ENCODE results near the gene GLI3. TPM values are rescaled to one million over a fixed set of nuclear protein-coding genes. Genes with fewer than 3 reads are reported as not detected.

Gene GLI3
- total RNA-seq, 4 donors from 2014 or later: 23.1 to 41.3 (median 24.6) TPM

- no peaks in the 10 kb centered on the region for H3K36me3 ChIP-seq
- DNase-seq (ENCODE audit: low spot score in 2 of 2): no peak
- H3K9me3 ChIP-seq: no peaks in the 10 kb centered on the region
- WGBS: 82% methylated on average over 7 of the region's 7 CpGs
- TF ChIP-seq POLR2A (IDR thresholded peaks at IDR 0.05) (no peak), CTCF (IDR thresholded peaks at IDR 0.05) (no peak), EP300 (IDR thresholded peaks at IDR 0.05) (no peak), POLR2AphosphoS5 (IDR thresholded peaks at IDR 0.05) (no peak)
- H3K27ac ChIP-seq: no peak overlapping the region
- no peaks in the 10 kb centered on the region for H3K27me3 ChIP-seq
- H3K4me3 ChIP-seq: no peak overlapping the region
- peaks cover 45% of the 10 kb centered on the region for H3K4me1 ChIP-seq
Measured at GRCh38 chr7:42095791-42096190, 141.2 kb downstream of the GLI3 start.

GRCh38 chr7:42093349-42093905 lies 143.6 kb downstream of the GLI3 start:
- H3K4me1 ChIP-seq: peaks cover 30% of the 10 kb centered on the region
- TF ChIP-seq POLR2A (IDR thresholded peaks at IDR 0.05) (no peak), EP300 (IDR thresholded peaks at IDR 0.05) (no peak), CTCF (IDR thresholded peaks at IDR 0.05) (no peak), POLR2AphosphoS5 (IDR thresholded peaks at IDR 0.05) (no peak)

GRCh38 chr7:42091461-42092291 lies 145.3 kb downstream of the GLI3 start:
- 69% methylated on average over 19 of the region's 24 CpGs for WGBS
- TF ChIP-seq CTCF (IDR thresholded peaks at IDR 0.05): no peak
- TF ChIP-seq POLR2AphosphoS5 (IDR thresholded peaks at IDR 0.05): no peak
- Histone ChIP-seq H3K4me3 (no peak overlapping the region), H3K27me3 (no peaks in the 10 kb centered on the region), H3K36me3 (no peaks in the 10 kb centered on the region), H3K4me1 (peaks cover 14% of the 10 kb centered on the region), H3K27ac (no peak overlapping the region), H3K9me3 (no peaks in the 10 kb centered on the region)
- no peak for DNase-seq (ENCODE audit: low spot score in 2 of 2)

More at GRCh38 chr7:42093349-42093905, 143.6 kb downstream of the GLI3 start:
- WGBS: 87% methylated on average over 2 of the region's 2 CpGs
- no peaks in the 10 kb centered on the region for H3K36me3 ChIP-seq
- DNase-seq (ENCODE audit: low spot score in 2 of 2): no peak
- H3K27ac ChIP-seq: no peak overlapping the region
- H3K27me3 ChIP-seq: no peaks in the 10 kb centered on the region
- H3K4me3 ChIP-seq: no peak overlapping the region
- H3K9me3 ChIP-seq: no peaks in the 10 kb centered on the region

GRCh38 chr7:42090806-42091205 lies 146.2 kb downstream of the GLI3 start:
- 95% methylated on average over 5 of the region's 5 CpGs for WGBS
- no peaks in the 10 kb centered on the region for H3K9me3 ChIP-seq
- no peak overlapping the region for H3K4me3 ChIP-seq
- TF ChIP-seq POLR2A (IDR thresholded peaks at IDR 0.05) (no peak), EP300 (IDR thresholded peaks at IDR 0.05) (no peak), POLR2AphosphoS5 (IDR thresholded peaks at IDR 0.05) (no peak), CTCF (IDR thresholded peaks at IDR 0.05) (no peak)
- no peak overlapping the region for H3K27ac ChIP-seq
- H3K36me3 ChIP-seq: no peaks in the 10 kb centered on the region
- H3K27me3 ChIP-seq: no peaks in the 10 kb centered on the region
- peaks cover 8% of the 10 kb centered on the region for H3K4me1 ChIP-seq
- no peak for DNase-seq (ENCODE audit: low spot score in 2 of 2)

- TF ChIP-seq EP300 (IDR thresholded peaks at IDR 0.05) (no peak), POLR2AphosphoS5 (IDR thresholded peaks at IDR 0.05) (no peak), POLR2A (IDR thresholded peaks at IDR 0.05) (no peak), CTCF (IDR thresholded peaks at IDR 0.05) (no peak)
- 96% methylated on average over 2 of the region's 2 CpGs for WGBS
- DNase-seq (ENCODE audit: low spot score in 2 of 2): no peak
- Histone ChIP-seq H3K4me1 (peaks cover 15% of the 10 kb centered on the region), H3K9me3 (no peaks in the 10 kb centered on the region), H3K4me3 (no peak overlapping the region), H3K36me3 (no peaks in the 10 kb centered on the region), H3K27ac (no peak overlapping the region), H3K27me3 (no peaks in the 10 kb centered on the region)
Measured at GRCh38 chr7:42090056-42090455, 147.0 kb downstream of the GLI3 start.

Measured in suprapubic skin (tissue), 4 donors.